H1 (cell line): Measurements from ENCODE around the gene LGALS3. TPM values are rescaled to one million over a fixed set of nuclear protein-coding genes. Genes with fewer than 3 reads are reported as not detected.

Experiments used
- CBX8 ChIP-seq: fragments of 300-800, 300-1000 bp; sonication (generic); IDR thresholded peaks from 2 replicates; pipeline ENCODE4 v1.7.1; 2016; ENCODE audit warnings: low read depth, low read length, borderline replicate concordance
- CEBPB ChIP-seq: IDR thresholded peaks from 2 replicates; pipeline ENCODE4 v1.6.1; 2012; ENCODE audit warnings: low read depth, low read length
- RAD21 ChIP-seq, 2 experiments: IDR thresholded peaks in 1 of 2; conservative IDR thresholded peaks in 1 of 2; 2 replicates each; pipeline ENCODE4 v1.6.1; 2011; ENCODE audit warnings: low read depth in 2 of 2, low read length in 2 of 2, improper control_type of control experiment in 1 of 2, inconsistent platforms in 1 of 2, mild to moderate bottlenecking in 1 of 2, moderate library complexity in 1 of 2
- RXRA ChIP-seq: IDR thresholded peaks from 2 replicates; pipeline ENCODE4 v1.6.1; 2011; ENCODE audit warnings: low read depth, mild to moderate bottlenecking, low read length, moderate library complexity; ENCODE audit not compliant: insufficient read depth
- SP4 ChIP-seq: IDR thresholded peaks from 2 replicates; pipeline ENCODE4 v1.6.1; 2012; ENCODE audit warnings: low read length, inconsistent platforms
- SUZ12 ChIP-seq: fragments of 200-600 bp; sonication (generic); IDR thresholded peaks from 2 replicates; pipeline ENCODE4 v1.6.1; 2012; ENCODE audit warnings: mild to moderate bottlenecking, inconsistent platforms, low read length, moderate library complexity, mixed read lengths
- USF2 ChIP-seq: IDR thresholded peaks from 2 replicates; pipeline ENCODE4 v1.6.1; 2011; ENCODE audit warnings: low read length, improper control_type of control experiment
- polyA plus RNA-seq, 7 experiments: library from polyadenylated mRNA; depleted of rRNA in 3 of 7; stranded (reverse) in 5 of 7; unstranded in 2 of 7; fragments of >200 nt in 5 of 7; fragments of 200-250 nt in 2 of 7; gene quantifications; 1 replicate in 5 of 7; 2 replicates in 1 of 7; 4 replicates in 1 of 7; pipeline versions ENCODE4 v1.2.1 to v1.2.3, GENCODE V29; 2011 to 2013; ENCODE audit warnings: missing spikeins in 2 of 7, mixed read lengths in 2 of 7
- total RNA-seq: library from RNA; stranded (reverse); fragmentation: NEBNext Ultra II Directional; extraction: Animal tissue kit (Norgen Biotek cat#: 25700); gene quantifications from 2 replicates; pipeline ENCODE4 v1.2.1, GENCODE V29; 2021
- TF ChIP-seq, protein P1 (sequence below): fragments of 300-600 bp; sonication (generic); IDR thresholded peaks from 2 replicates; pipeline ENCODE4 v1.7.1; 2012; ENCODE audit warnings: low read length, moderate library complexity, mild to moderate bottlenecking, inconsistent platforms; ENCODE audit not compliant: insufficient replicate concordance

The LGALS3 gene
- total and polyA plus RNA-seq, 2 of the 8 experiments (the other 6 are each of a cell fraction or from before 2014, with no cell fraction given), result 9.7 to 14.5 TPM

- TF ChIP-seq, protein P1, sequence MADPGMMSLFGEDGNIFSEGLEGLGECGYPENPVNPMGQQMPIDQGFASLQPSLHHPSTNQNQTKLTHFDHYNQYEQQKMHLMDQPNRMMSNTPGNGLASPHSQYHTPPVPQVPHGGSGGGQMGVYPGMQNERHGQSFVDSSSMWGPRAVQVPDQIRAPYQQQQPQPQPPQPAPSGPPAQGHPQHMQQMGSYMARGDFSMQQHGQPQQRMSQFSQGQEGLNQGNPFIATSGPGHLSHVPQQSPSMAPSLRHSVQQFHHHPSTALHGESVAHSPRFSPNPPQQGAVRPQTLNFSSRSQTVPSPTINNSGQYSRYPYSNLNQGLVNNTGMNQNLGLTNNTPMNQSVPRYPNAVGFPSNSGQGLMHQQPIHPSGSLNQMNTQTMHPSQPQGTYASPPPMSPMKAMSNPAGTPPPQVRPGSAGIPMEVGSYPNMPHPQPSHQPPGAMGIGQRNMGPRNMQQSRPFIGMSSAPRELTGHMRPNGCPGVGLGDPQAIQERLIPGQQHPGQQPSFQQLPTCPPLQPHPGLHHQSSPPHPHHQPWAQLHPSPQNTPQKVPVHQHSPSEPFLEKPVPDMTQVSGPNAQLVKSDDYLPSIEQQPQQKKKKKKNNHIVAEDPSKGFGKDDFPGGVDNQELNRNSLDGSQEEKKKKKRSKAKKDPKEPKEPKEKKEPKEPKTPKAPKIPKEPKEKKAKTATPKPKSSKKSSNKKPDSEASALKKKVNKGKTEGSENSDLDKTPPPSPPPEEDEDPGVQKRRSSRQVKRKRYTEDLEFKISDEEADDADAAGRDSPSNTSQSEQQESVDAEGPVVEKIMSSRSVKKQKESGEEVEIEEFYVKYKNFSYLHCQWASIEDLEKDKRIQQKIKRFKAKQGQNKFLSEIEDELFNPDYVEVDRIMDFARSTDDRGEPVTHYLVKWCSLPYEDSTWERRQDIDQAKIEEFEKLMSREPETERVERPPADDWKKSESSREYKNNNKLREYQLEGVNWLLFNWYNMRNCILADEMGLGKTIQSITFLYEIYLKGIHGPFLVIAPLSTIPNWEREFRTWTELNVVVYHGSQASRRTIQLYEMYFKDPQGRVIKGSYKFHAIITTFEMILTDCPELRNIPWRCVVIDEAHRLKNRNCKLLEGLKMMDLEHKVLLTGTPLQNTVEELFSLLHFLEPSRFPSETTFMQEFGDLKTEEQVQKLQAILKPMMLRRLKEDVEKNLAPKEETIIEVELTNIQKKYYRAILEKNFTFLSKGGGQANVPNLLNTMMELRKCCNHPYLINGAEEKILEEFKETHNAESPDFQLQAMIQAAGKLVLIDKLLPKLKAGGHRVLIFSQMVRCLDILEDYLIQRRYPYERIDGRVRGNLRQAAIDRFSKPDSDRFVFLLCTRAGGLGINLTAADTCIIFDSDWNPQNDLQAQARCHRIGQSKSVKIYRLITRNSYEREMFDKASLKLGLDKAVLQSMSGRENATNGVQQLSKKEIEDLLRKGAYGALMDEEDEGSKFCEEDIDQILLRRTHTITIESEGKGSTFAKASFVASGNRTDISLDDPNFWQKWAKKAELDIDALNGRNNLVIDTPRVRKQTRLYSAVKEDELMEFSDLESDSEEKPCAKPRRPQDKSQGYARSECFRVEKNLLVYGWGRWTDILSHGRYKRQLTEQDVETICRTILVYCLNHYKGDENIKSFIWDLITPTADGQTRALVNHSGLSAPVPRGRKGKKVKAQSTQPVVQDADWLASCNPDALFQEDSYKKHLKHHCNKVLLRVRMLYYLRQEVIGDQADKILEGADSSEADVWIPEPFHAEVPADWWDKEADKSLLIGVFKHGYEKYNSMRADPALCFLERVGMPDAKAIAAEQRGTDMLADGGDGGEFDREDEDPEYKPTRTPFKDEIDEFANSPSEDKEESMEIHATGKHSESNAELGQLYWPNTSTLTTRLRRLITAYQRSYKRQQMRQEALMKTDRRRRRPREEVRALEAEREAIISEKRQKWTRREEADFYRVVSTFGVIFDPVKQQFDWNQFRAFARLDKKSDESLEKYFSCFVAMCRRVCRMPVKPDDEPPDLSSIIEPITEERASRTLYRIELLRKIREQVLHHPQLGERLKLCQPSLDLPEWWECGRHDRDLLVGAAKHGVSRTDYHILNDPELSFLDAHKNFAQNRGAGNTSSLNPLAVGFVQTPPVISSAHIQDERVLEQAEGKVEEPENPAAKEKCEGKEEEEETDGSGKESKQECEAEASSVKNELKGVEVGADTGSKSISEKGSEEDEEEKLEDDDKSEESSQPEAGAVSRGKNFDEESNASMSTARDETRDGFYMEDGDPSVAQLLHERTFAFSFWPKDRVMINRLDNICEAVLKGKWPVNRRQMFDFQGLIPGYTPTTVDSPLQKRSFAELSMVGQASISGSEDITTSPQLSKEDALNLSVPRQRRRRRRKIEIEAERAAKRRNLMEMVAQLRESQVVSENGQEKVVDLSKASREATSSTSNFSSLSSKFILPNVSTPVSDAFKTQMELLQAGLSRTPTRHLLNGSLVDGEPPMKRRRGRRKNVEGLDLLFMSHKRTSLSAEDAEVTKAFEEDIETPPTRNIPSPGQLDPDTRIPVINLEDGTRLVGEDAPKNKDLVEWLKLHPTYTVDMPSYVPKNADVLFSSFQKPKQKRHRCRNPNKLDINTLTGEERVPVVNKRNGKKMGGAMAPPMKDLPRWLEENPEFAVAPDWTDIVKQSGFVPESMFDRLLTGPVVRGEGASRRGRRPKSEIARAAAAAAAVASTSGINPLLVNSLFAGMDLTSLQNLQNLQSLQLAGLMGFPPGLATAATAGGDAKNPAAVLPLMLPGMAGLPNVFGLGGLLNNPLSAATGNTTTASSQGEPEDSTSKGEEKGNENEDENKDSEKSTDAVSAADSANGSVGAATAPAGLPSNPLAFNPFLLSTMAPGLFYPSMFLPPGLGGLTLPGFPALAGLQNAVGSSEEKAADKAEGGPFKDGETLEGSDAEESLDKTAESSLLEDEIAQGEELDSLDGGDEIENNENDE, result no peak
- TF ChIP-seq USF2 (no peak), CEBPB (no peak), CBX8 (no peak), RXRA (no peak), SP4 (no peak), RAD21 (IDR thresholded peaks at IDR 0.05 in 1 of 2, conservative IDR thresholded peaks at IDR 0.05 in 1 of 2; ENCODE audit: low read depth in 2 of 2, low read length in 2 of 2) (no peak), SUZ12 (no peak)
Measured at GRCh38 chr14:55121628-55122439, 7.2 kb upstream of the LGALS3 start (continued).
